Endometrial microvascular endothelial cells (primary cell): ENCODE measurements around the gene CP. TPM values are rescaled to one million over a fixed set of nuclear protein-coding genes. Genes with fewer than 3 reads are reported as not detected.

Experiments
- in situ Hi-C: cut with HindIII; loops from 2 replicates; pipeline ENCODE4 v1.10.0; 2017; ENCODE audit warnings: low sequenced_read_pairs, low pct_unique_long_range_greater_than_20kb; ENCODE audit errors: inconsistent ontology term
- total RNA-seq: library from RNA; depleted of rRNA; stranded (reverse); fragments of >200 nt; gene quantifications from one replicate; pipeline ENCODE4 v1.2.3, GENCODE V29; 2015; ENCODE audit errors: inconsistent ontology term

Gene CP
- total RNA-seq, 1 donor from 2014 or later: not detected

DNA sequence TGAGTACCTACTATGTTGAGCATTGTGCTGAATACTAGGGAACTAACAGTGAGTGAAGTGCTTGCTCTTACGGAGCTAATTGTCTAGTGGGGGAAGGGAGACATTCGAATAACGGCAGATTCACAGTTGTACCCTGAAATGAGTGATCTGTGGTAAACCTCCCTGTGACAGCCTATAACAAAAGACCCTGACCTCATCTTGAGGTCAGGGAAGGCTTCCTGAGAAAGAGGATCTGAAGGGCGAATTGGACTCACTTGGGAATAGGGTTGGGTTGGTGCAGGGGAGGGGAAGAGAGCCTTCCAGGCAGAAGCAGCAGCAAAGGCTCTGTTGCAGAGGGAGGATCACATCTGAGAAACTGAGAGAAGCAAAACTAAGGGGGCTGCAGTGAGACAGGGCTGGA lies 78.9 kb downstream of the CP start:
- in situ Hi-C loops: no loop called here

DNA sequence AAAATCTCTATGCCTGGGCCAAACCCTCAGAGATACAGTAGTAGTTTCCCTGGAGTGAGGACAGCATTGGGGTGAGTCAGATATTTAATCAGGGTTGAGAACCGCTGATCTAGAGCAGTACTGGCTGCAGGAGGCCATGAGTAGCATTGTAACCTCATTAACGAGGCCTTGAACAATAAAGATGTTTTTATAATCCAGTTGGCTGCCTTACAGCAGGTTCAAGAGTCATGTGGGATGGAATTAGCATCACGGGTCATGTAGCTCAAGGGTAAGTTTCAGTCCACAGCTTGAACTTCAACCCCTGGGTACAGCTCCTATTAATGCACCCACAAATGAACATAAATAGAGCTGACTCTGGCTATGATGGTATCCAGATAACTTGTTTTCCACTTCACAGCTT lies 87.1 kb downstream of the CP start:
- in situ Hi-C loops: no loop called here

DNA sequence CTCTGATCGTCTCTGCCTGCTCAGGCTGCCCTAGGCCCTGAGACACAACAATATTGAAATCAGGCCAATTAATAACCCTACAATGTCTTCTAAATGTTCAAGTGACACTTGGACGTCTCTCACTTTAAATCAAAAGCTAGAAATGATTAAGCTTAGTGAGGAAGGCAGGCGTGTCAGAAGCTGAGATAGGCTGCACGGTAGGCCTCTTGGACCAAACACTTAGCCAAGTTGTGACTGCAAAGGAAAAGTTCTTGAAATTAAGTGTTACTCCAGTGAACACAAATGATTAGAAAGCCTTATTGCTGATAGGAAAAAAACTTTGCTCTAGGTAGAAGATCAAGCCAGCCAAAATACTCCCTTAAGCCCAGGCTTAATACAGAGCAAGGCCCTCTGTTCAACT lies 90.0 kb downstream of the CP start:
- in situ Hi-C loops: no loop called here

DNA sequence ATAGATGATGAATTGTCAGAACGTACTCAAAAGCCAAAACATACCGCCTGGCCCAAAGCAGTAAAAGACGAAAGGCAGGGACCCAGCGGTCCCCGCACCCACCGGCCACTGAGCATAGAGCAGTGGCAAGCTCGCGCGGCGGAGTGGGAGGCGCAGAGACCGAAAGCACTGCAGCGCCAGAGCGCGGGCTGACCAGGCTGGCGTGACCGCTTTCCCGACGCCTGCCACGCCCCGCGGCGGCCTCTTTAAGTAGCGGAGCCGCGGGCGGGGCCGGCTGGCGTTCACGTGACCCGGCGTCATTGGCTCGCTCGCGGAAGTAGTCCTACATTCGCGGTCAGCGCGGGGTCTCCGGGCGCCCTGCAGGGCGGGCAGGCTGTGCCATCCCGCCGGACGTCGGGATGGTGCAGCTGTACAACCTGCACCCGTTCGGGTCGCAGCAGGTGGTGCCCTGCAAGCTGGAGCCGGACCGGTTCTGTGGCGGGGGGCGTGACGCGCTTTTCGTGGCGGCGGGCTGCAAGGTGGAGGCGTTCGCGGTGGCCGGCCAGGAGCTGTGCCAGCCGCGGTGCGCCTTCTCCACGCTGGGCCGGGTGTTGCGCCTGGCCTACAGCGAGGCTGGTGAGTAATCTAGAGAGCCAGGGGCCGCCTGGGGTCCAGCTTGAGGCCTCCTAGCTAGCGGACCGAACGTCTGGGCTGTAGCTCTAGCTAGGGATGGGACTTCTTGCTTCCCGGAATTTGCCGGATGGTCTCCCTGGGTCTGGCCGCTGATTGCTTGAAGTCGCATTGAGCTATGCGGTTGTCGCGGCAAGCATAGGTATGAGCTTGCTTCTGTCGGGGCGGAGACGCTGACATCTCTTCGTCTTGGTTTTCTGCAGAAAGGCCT lies 92.1 kb downstream of the CP start, which contains the start of gene HPS3:
Gene HPS3 (plus strand): TSS at position 313 of the 880 bp plus-strand sequence. CDS start 86 bp downstream, at position 399.
- in situ Hi-C loops: no loop called here

DNA sequence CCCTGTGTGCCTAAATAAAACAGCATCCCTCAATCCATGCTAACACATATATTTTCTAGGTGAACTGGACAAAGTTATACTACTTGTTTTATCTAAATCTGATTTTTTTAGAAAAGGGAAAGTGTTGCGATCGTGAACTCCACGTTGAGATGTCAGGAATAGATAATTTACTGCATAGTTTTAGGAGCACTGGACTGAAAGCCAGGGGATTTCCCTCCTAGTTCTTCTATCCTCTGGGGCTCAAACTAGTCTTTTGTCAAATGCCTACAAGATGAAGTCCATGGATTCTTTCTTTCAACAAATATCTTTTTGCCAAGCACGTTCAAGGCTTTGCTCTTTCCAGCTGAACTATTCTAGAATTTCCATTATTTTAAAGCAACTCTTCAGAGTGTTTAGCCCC lies 92.8 kb downstream of the CP start:
- in situ Hi-C loops: no loop called here

DNA sequence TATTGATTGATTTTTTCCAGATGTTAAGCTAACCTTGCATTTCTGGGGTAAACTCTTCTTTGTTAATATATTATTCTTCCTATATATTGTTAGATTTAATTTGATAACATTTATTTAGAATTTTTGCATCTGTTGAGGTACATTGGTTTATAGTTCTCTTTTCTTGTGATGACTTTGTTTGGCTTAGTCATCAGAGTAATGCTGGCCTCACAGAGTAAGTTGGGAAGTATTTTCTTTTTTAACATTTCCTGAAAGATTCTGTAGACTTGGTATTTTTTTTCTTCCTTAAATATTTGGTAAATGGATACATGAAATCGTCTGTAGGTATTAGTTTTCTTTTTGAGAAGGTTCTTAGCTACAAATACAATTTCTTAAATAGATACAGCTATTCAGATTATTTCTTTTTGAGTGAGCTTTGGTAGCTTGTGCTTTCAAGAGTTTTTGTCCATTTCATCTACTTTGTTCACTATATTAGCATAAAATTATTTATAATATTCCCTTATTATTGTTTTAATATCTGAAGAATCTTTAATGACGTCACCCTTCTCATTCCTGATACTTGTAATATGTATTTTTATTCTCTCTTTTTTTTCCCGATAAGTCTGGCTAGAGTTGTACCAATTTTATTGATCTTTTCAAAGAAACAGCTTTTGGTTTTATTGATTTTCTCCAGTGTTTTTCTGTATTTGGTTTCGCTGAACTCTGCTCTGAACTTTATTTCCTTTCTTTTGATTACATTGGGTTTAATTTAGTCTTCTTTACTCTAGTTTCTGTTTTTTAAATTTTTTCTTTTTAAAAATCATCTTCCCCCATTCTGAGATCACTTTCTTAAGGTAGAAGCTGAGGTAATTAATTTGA lies 98.7 kb downstream of the CP start:
- in situ Hi-C loops: loop anchor here (25.0 kb wide), 1 partner anchor 164 kb away; no protein-coding TSS in a partner anchor

Other genes starting within 250 kb of the CP start
- gene GYG1, start 230.3 kb downstream of the CP start, total RNA-seq: 73.1 TPM
- 17.2 TPM for gene HLTF, start 135.3 kb downstream of the CP start, total RNA-seq
- gene HPS3, start 92.2 kb downstream of the CP start, total RNA-seq: 34.8 TPM
- gene TM4SF18, start 111.8 kb upstream of the CP start, total RNA-seq: 119 TPM
- gene TM4SF1, start 155.8 kb upstream of the CP start, total RNA-seq: 539 TPM